ENCODE measurements around the gene GEN1. TPM values are rescaled to one million over a fixed set of nuclear protein-coding genes. Genes with fewer than 3 reads are reported as not detected.

The GEN1 gene
- total and polyA plus RNA-seq, 9 donors = 0.77 to 4.7 (median 2.3) TPM

- intact Hi-C loops (cut with DNase I) = no loop called here
- peaks cover 2% of the 10 kb centered on the region for H3K4me1 ChIP-seq (ENCODE audit: insufficient read depth)
- H3K36me3 ChIP-seq = no peaks in the 10 kb centered on the region
- H3K27me3 ChIP-seq = no peaks in the 10 kb centered on the region
- H3K4me3 ChIP-seq = no peak overlapping the region
- H3K27ac ChIP-seq = no peak overlapping the region
- no peak for DNase-seq
- H3K9me3 ChIP-seq = no peaks in the 10 kb centered on the region
- 76 to 84% (median 77%) methylated on average over 6 of the region's 6 CpGs for WGBS, 3 donors
- TF ChIP-seq POLR2A (IDR thresholded peaks at IDR 0.05) (no peak), EP300 (IDR thresholded peaks at IDR 0.05) (no peak)
These were observed 39.9 kb downstream of the GEN1 start for GRCh38 chr2:17793803-17794354.

GRCh38 chr2:17795309-17795708 lies 41.4 kb downstream of the GEN1 start:
- no peak for DNase-seq
- Histone ChIP-seq H3K9me3 (no peaks in the 10 kb centered on the region), H3K4me1 (ENCODE audit: insufficient read depth) (peaks cover 2% of the 10 kb centered on the region), H3K27ac (no peak overlapping the region), H3K27me3 (no peaks in the 10 kb centered on the region), H3K36me3 (no peaks in the 10 kb centered on the region), H3K4me3 (no peak overlapping the region)
- 87 to 92% (median 87%) methylated on average over 5 of the region's 5 CpGs for WGBS, 3 donors
- no peak for TF ChIP-seq POLR2A (IDR thresholded peaks at IDR 0.05)
- TF ChIP-seq EP300 (IDR thresholded peaks at IDR 0.05) = no peak
- TF ChIP-seq CTCF (IDR thresholded peaks at IDR 0.05) = no peak
- intact Hi-C loops (cut with DNase I) = no loop called here

GRCh38 chr2:17798338-17798737 lies 44.4 kb downstream of the GEN1 start:
- no peak for TF ChIP-seq EP300 (IDR thresholded peaks at IDR 0.05)
- no peak for TF ChIP-seq POLR2A (IDR thresholded peaks at IDR 0.05)
- no peak for TF ChIP-seq CTCF (IDR thresholded peaks at IDR 0.05)
- H3K27me3 ChIP-seq = no peaks in the 10 kb centered on the region
- H3K4me1 ChIP-seq (ENCODE audit: insufficient read depth) = no peaks in the 10 kb centered on the region
- 67 to 73% (median 67%) methylated on average over 4 of the region's 4 CpGs for WGBS, 3 donors
- H3K36me3 ChIP-seq = no peaks in the 10 kb centered on the region
- H3K9me3 ChIP-seq = no peaks in the 10 kb centered on the region
- DNase-seq = no peak
- no peak overlapping the region for H3K27ac ChIP-seq
- intact Hi-C loops (cut with DNase I) = no loop called here
- no peak overlapping the region for H3K4me3 ChIP-seq

GRCh38 chr2:17799301-17800120 lies 45.6 kb downstream of the GEN1 start:
- WGBS, 3 donors = 63 to 69% (median 67%) methylated on average over 7 of the region's 7 CpGs
- no peaks in the 10 kb centered on the region for H3K27me3 ChIP-seq
- intact Hi-C loops (cut with DNase I) = no loop called here
- TF ChIP-seq CTCF (IDR thresholded peaks at IDR 0.05) (no peak), POLR2A (IDR thresholded peaks at IDR 0.05) (no peak), EP300 (IDR thresholded peaks at IDR 0.05) (no peak)
- no peaks in the 10 kb centered on the region for H3K4me1 ChIP-seq (ENCODE audit: insufficient read depth)
- H3K4me3 ChIP-seq = no peak overlapping the region
- H3K27ac ChIP-seq = no peak overlapping the region
- no peaks in the 10 kb centered on the region for H3K9me3 ChIP-seq
- no peaks in the 10 kb centered on the region for H3K36me3 ChIP-seq
- no peak for DNase-seq

GRCh38 chr2:17800219-17800618 lies 46.3 kb downstream of the GEN1 start:
- no peaks in the 10 kb centered on the region for H3K9me3 ChIP-seq
- H3K4me1 ChIP-seq (ENCODE audit: insufficient read depth) = no peaks in the 10 kb centered on the region
- TF ChIP-seq EP300 (IDR thresholded peaks at IDR 0.05) (no peak), POLR2A (IDR thresholded peaks at IDR 0.05) (no peak), CTCF (IDR thresholded peaks at IDR 0.05) (no peak)
- DNase-seq = no peak
- no peaks in the 10 kb centered on the region for H3K36me3 ChIP-seq
- WGBS, 3 donors = 20 to 41% (median 32%) methylated on average over 4 to 5 of the region's 5 CpGs
- no peaks in the 10 kb centered on the region for H3K27me3 ChIP-seq
- H3K27ac ChIP-seq = no peak overlapping the region
- intact Hi-C loops (cut with DNase I) = no loop called here
- no peak overlapping the region for H3K4me3 ChIP-seq

Measured in ovary (tissue), 9 donors.